ENCODE results near the gene KRT9.
"Not testable (repeated sequence)": the region's sequence is repeated elsewhere in the genome, so short reads cannot be mapped to it uniquely, and the experiment has no call there.

Gene KRT9

GRCh38 chr17:41578971-41579370 lies 7.1 kb upstream of the KRT9 start:
- DNase-seq: no peak

DNA sequence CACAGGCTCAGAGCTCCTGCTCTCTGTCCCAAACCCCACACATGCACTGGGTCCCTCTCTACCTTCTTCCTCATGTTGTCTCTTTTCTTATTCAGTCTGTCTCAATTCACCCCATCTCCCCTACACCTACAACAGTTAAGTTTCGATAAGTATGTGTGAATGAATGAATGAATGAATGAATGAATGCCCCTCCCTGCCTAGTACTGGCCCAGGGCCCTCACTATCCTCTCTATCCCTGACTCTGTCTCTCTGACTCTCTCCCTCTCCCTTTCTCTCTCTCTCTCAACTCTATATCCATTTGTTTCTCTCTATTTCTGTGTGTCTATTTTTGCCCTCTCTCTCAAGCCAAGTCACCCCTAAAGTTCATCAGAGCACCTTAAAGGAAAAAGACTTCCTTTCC lies 6.7 kb upstream of the KRT9 start:
- no peak for DNase-seq

DNA sequence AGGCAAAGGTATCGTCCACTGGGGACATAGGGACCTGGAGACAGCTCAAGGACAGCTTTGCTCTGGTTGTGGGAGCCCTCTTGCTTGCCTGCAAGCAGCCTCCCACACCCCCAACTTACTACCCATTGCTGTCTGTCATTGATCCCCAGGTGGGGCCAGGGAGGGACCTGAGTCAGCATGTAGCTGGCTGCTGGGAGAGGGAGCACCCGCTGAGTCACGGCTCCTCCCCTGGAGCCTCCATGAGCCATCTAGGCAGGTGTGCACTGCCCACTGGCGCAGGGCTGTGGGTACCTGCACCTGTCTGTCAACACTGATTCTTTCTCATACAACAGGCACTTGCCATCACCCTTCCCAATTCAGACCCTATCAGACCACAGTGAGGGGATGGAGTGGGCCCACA lies 4.9 kb upstream of the KRT9 start:
- not testable (repeated sequence) for DNase-seq

- DNase-seq: no peak
These were observed 3.5 kb upstream of the KRT9 start for GRCh38 chr17:41575336-41575735.

DNA sequence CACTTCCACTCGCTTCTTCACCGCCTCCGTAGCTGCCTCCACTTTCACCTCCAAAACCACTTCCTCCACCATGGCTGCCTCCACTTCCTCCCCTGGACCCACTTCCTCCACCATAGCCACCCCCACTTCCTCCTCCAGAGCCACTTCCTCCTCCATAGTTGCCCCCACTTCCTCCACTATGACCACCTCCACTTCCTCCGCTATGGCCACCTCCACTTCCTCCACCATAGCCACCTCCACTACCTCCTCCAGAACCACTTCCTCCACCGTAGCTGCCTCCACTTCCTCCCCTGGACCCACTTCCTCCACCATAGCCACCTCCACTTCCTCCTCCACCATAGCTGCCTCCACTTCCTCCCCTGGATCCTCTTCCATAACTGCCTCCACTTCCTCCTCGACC lies 4.5 kb downstream of the KRT9 start:
- DNase-seq: peak in 1 of 2 donors; percentile 25

- no peak for DNase-seq
These were observed 6.5 kb downstream of the KRT9 start for GRCh38 chr17:41565338-41565737.

DNA sequence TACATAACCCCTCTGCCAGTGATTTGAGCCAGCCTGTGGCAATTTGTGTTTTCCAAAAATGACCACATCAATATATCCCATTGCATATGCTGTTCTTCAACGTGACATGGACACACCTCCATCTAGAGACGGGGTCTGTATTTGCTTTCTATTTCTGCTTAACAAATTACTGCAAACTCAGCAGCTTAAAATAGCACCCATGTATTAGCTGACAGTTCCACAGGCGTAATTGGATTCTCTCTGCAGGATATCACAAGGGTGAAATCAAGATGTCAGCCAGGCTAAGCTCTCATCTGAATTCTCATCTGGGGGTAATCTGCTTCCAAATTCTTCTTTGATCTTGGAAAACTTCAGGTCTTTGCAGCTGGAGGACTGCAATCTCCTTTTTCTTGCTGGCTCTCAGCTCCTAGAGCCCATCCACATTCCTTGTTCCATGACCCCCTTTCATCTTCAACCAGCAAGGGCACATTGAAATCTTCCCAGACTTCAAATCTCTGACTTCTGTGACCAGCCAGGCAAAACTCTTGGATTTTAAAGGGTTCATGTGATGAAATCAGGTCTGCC lies 8.2 kb downstream of the KRT9 start:
- DNase-seq: no peak

GRCh38 chr17:41561554-41561953 lies 10.3 kb downstream of the KRT9 start:
- no peak for DNase-seq

GRCh38 chr17:41559548-41559947 lies 12.3 kb downstream of the KRT9 start:
- no peak for DNase-seq

GRCh38 chr17:41556931-41557330 lies 14.9 kb downstream of the KRT9 start:
- DNase-seq: no peak

DNA sequence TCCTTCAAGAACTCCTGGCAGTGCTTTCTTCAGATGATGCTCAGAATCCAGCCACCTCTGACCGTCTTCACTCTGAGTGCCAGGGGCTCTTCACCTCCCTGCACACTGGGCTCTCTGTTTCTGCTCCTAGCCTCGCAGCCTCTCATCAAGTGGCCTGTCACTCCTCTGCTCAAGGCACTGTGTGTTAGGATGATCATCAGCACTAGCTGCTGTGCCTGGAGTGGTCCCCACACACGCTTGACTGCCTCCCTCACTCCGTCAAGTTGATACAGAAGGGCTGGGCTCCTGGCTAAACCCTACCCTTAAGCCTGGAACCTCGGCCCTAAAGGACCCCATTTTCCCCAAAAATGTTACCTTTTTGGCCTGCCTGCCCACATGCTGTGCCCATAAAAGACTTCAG lies 15.6 kb downstream of the KRT9 start:
- DNase-seq: no peak

DNA sequence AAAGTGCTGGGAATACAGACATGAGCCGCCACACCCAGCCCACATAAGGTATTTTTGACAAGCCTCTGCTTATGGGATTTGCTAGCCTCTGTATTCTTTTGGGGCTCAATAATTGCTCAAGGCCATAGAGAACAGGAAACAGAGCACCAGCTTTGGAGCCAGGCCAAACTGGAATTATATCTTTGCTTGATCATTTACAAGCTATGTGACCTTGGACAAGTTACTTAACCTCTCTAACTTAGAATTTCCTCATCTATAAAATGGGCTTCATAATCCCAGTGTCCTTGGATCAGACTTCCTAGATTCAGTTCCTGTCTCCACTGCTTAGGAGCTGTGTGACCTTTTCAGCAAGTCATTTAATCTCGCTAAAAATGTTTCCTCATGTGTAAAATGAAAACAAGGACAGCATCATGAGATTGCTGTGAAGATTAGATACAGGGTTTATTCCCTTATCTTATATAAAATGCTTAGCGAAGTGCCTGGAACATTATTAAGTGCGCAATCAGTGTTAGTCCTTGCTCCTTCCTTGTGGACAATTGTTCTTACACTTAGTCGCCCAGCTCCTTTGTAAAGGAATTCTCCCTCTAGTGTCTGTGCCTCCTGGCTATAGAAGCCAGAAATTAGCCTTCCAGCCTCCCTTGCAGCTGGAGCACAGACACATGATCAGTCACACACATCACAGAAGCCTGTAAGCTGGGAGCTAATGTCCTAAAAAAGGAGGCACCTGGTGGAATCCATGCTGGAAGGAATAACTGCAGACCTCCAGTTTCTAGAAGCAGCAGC lies 16.6 kb downstream of the KRT9 start:
- peak in 1 of 2 donors; percentile 3 for DNase-seq

DNA sequence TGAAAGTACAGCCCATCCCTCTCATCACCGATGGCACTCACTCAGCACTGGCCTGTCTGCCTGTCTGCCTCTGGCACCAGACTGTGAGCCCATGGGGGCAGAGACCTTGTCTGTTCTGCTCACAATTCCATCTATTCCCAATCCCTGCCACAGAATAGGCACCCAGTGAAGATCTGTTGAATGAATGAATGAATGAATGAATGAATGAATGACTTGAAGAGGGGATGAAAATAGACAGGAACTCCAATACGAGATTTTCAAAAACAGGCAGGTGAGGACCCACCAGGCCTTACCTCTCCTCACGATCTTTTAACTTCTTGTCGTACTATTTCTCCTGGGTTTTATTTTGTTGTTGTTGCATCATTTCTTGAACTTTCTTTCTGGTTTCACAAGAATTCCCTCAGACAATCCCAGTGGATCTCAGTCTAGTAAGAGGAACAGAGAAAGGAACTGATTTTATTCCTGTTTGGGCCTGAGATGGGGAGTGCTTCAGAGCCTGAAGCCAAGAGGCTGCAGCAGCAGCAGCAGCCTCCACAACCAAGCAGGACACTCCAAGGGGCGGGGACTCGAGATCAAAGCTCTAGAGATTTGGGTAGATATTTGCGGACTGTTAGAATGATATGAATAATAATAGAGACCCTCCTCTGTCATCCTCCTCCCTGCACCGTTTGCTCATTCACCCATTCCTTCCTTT lies 17.7 kb downstream of the KRT9 start:
- DNase-seq: no peak

GRCh38 chr17:41553176-41553575 lies 18.7 kb downstream of the KRT9 start:
- no peak for DNase-seq

GRCh38 chr17:41552455-41552854 lies 19.4 kb downstream of the KRT9 start:
- no peak for DNase-seq

GRCh38 chr17:41551365-41551764 lies 20.5 kb downstream of the KRT9 start:
- DNase-seq: no peak

DNA sequence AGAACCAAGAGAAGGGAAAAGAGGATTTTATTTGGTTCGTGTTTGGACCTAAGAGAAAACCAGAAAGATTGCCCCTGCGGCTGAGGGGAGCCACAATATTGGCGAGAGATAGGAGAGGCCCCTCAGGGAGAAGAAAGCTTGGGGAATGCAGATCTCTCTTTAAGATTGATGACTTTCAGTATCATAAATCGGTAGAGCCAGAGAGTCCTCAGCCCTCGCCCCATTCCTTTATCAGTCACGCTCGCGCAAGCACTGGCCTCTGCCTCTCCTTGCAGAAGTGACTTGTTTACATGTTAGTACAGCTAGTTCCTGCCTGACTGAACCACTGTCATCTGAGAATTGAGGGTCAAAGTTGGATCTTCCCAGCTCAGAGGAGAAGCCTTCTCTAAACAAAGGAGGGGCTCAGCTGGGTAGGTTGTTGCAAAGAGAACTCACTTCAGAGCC lies 22.2 kb downstream of the KRT9 start:
- DNase-seq: peak in 1 of 2 donors; percentile 70

GRCh38 chr17:41548844-41549595 lies 22.8 kb downstream of the KRT9 start:
- DNase-seq: peak; percentile 73 to 83

GRCh38 chr17:41547921-41548843 lies 23.7 kb downstream of the KRT9 start:
- peak; percentile 66 to 84 for DNase-seq

- no peak for DNase-seq
These were observed 24.4 kb downstream of the KRT9 start for GRCh38 chr17:41547378-41547841.

DNA sequence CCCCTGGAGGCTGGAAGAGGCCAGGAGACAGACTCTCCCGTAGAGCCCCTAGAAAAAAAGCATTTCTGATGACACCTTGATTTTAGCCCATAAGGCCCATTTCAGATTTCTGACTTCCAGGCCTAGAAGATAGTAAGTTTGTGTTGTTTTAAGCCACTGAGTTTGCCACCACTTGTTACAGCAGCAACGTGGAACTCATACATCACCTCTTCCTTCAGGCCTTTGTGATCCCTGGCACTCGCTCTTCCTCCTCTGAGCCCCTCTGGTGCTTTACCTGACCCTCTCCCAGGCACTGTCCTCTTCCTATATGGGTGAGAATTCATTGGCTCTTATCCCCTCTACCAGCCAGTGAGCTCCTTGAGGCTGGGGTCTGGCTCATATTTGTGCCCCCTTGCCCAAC lies 25.0 kb downstream of the KRT9 start:
- DNase-seq: no peak

Data from inflammatory macrophage (primary cell).